SK-N-SH (cell line): ENCODE measurements around the gene SGPP2. TPM values are rescaled to one million over a fixed set of nuclear protein-coding genes. Genes with fewer than 3 reads are reported as not detected.

Experiments used
- CTCF ChIA-PET: fragments of 300-600, 350-600 bp; formaldehyde crosslinking; extraction: SDS; loops from one replicate; lab custom pipeline; 2021; lab: Yijun Ruan, JAX
- POLR2A ChIA-PET: fragments of 350-600 bp; sonication (Branson Sonifier 250); formaldehyde crosslinking; extraction: SDS; loops from one replicate; lab custom pipeline; 2020; ENCODE audit warnings: antibody characterized with exemption, inconsistent platforms; lab: Yijun Ruan, JAX
- DNase-seq: peaks from one replicate; pipeline ENCODE4 v3.0.0; 2012
- H2AFZ ChIP-seq: fragments of 200-600 bp; sonication (generic); 2 replicates; pipeline ENCODE4 v1.8.1; 2016; ENCODE audit warnings: antibody characterized with exemption, mild to moderate bottlenecking, low read depth
- H3F3A ChIP-seq: fragments of 200-600 bp; sonication (generic); replicated peaks from 2 replicates; pipeline ENCODE3; 2016; ENCODE audit warnings: antibody characterized with exemption, mild to moderate bottlenecking; ENCODE audit not compliant: insufficient read depth
- H3K27ac ChIP-seq, 2 experiments: fragments of 200-500 bp in 1 of 2; fragments of 200-600 bp in 1 of 2; sonication (Bioruptor generic) in 1 of 2; sonication (generic), shearing (Covaris generic) in 1 of 2; 2 replicates each; pipeline versions ENCODE4 v1.5.1 to v1.6.1; 2014 to 2016; ENCODE audit warnings: low read depth in 2 of 2, inconsistent platforms in 1 of 2, low read length in 1 of 2, mild to moderate bottlenecking in 1 of 2, mixed read lengths in 1 of 2
- H3K27me3 ChIP-seq: fragments of 200-600 bp; sonication (generic), shearing (Covaris generic); 2 replicates; pipeline ENCODE4 v1.6.1; 2016; ENCODE audit warnings: mixed run types; ENCODE audit not compliant: insufficient read depth
- H3K36me3 ChIP-seq, 2 experiments: fragments of 200-500 bp in 1 of 2; fragments of 200-600 bp in 1 of 2; sonication (Bioruptor generic) in 1 of 2; sonication (generic) in 1 of 2; replicated peaks in 1 of 2; 2 replicates each; pipeline versions ENCODE3 to v1.5.1; 2014 to 2016; ENCODE audit warnings: low read length in 1 of 2, mild to moderate bottlenecking in 1 of 2; ENCODE audit not compliant: insufficient read depth in 2 of 2, control insufficient read depth in 1 of 2
- H3K4me1 ChIP-seq, 2 experiments: fragments of 200-500 bp in 1 of 2; fragments of 200-600 bp in 1 of 2; sonication (Bioruptor generic) in 1 of 2; sonication (generic), shearing (Covaris generic) in 1 of 2; 2 replicates each; pipeline versions ENCODE4 v1.5.1 to v1.6.1; 2014 to 2016; ENCODE audit warnings: low read depth in 1 of 2, low read length in 1 of 2, mixed run types in 1 of 2; ENCODE audit not compliant: insufficient read depth in 2 of 2, control insufficient read depth in 1 of 2
- H3K4me2 ChIP-seq: fragments of 200-600 bp; sonication (generic), shearing (Covaris generic); 2 replicates; pipeline ENCODE4 v1.6.1; 2017; ENCODE audit warnings: mixed run types
- H3K4me3 ChIP-seq, 2 experiments: fragments of 200-500 bp in 1 of 2; fragments of 200-600 bp in 1 of 2; sonication (Bioruptor generic) in 1 of 2; sonication (generic), shearing (Covaris generic) in 1 of 2; 2 replicates each; pipeline versions ENCODE4 v1.5.1 to v1.8.1; 2014 to 2016; ENCODE audit warnings: low read depth in 2 of 2, inconsistent platforms in 1 of 2, low read length in 1 of 2, mild to moderate bottlenecking in 1 of 2, mixed read lengths in 1 of 2, moderate library complexity in 1 of 2
- H3K79me2 ChIP-seq: fragments of 200-600 bp; sonication (generic); 2 replicates; pipeline ENCODE4 v1.8.1; 2017; ENCODE audit warnings: mild to moderate bottlenecking; ENCODE audit not compliant: insufficient read depth
- H3K9ac ChIP-seq: fragments of 200-600 bp; sonication (generic); 2 replicates; pipeline ENCODE4 v1.6.1; 2017; ENCODE audit warnings: mixed run types
- H3K9me2 ChIP-seq: fragments of 200-600 bp; sonication (generic); 2 replicates; pipeline ENCODE4 v1.6.1; 2017; ENCODE audit warnings: mixed run types
- H3K9me3 ChIP-seq: fragments of 200-600 bp; sonication (generic); 2 replicates; pipeline ENCODE4 v1.6.1; 2017; ENCODE audit warnings: mixed run types, mild to moderate bottlenecking, moderate library complexity
- H4K20me1 ChIP-seq: fragments of 200-600 bp; sonication (generic); 2 replicates; pipeline ENCODE4 v1.6.1; 2017; ENCODE audit warnings: mild to moderate bottlenecking, mixed run types; ENCODE audit not compliant: insufficient read depth
- CHD2 ChIP-seq: fragments of 150-350 bp; IDR thresholded peaks from 2 replicates; pipeline ENCODE4 v1.6.1; 2018; ENCODE audit warnings: low read length; ENCODE audit not compliant: partially characterized antibody
- CTCF ChIP-seq: fragments of 200-600 bp; sonication (generic); IDR thresholded peaks from 2 replicates; pipeline ENCODE4 v1.6.1; 2017; ENCODE audit warnings: antibody characterized with exemption, mild to moderate bottlenecking, moderate library complexity
- ELF1 ChIP-seq: IDR thresholded peaks from 2 replicates; pipeline ENCODE4 v1.4.0; 2012
- EP300 ChIP-seq, 2 experiments: IDR thresholded peaks; 2 replicates each; pipeline versions ENCODE4 v1.4.0 to v1.6.1; 2012; ENCODE audit warnings: borderline replicate concordance in 1 of 2, low read depth in 1 of 2, low read length in 1 of 2
- EZH2phosphoT487 ChIP-seq: fragments of 200-600 bp; sonication (generic); IDR thresholded peaks from 2 replicates; pipeline ENCODE4 v1.6.1; 2017; ENCODE audit warnings: low read depth, mixed run types, mild to moderate bottlenecking, antibody characterized with exemption, moderate library complexity, borderline replicate concordance
- FOSL2 ChIP-seq: IDR thresholded peaks from 2 replicates; pipeline ENCODE4 v1.4.0; 2012; ENCODE audit warnings: low read depth, mild to moderate bottlenecking, moderate library complexity, borderline replicate concordance
- GABPA ChIP-seq: IDR thresholded peaks from 2 replicates; pipeline ENCODE4 v1.4.0; 2012; ENCODE audit warnings: low read depth, mild to moderate bottlenecking
- GATA2 ChIP-seq: sonication (generic); formaldehyde crosslinking; IDR thresholded peaks from 2 replicates; pipeline ENCODE4 v1.5.0; 2020; ENCODE audit warnings: mild to moderate bottlenecking, missing genetic modification reagents
- JUND ChIP-seq: IDR thresholded peaks from 2 replicates; pipeline ENCODE4 v1.4.0; 2012
- MEF2A ChIP-seq: IDR thresholded peaks from 2 replicates; pipeline ENCODE4 v1.4.0; 2012; ENCODE audit warnings: low read depth, borderline replicate concordance
- NFIC ChIP-seq: IDR thresholded peaks from 2 replicates; pipeline ENCODE4 v1.4.0; 2012; ENCODE audit warnings: borderline replicate concordance
- POLR2AphosphoS5 ChIP-seq: IDR thresholded peaks from 2 replicates; pipeline ENCODE4 v1.6.1; 2012; ENCODE audit warnings: low read depth, low read length
- RXRA ChIP-seq: IDR thresholded peaks from 2 replicates; pipeline ENCODE4 v1.4.0; 2012; ENCODE audit warnings: low read depth, mild to moderate bottlenecking, borderline replicate concordance
- SMC3 ChIP-seq: IDR thresholded peaks from 2 replicates; pipeline ENCODE4 v1.6.1; 2012; ENCODE audit warnings: low read depth, low read length, improper control_type of control experiment
- TAF1 ChIP-seq: IDR thresholded peaks from 2 replicates; pipeline ENCODE4 v1.6.1; 2012; ENCODE audit warnings: low read depth, mild to moderate bottlenecking, low read length, moderate library complexity, borderline replicate concordance
- TCF12 ChIP-seq: IDR thresholded peaks from 2 replicates; pipeline ENCODE4 v1.4.0; 2012
- YY1 ChIP-seq: IDR thresholded peaks from 2 replicates; pipeline ENCODE4 v1.4.0; 2012; ENCODE audit warnings: low read depth, mild to moderate bottlenecking
- WGBS: methylation state at CpG from one replicate; pipeline ENCODE4 v1.1.6; 2017; ENCODE audit warnings: low lambda C conversion rate; 5-methylcytosine and 5-hydroxymethylcytosine counted together
- polyA plus RNA-seq, 3 experiments: library from polyadenylated mRNA; depleted of rRNA; stranded (reverse); fragments of >200 nt; gene quantifications; 2 replicates each; pipeline ENCODE4 v1.2.3, GENCODE V29; 2012
- TF ChIP-seq, protein P1 (sequence below): IDR thresholded peaks from 2 replicates; pipeline ENCODE4 v1.4.0; 2012; ENCODE audit warnings: low read depth, borderline replicate concordance
- TF ChIP-seq, protein P2 (sequence below): fragments of 150-350 bp; IDR thresholded peaks from 2 replicates; pipeline ENCODE4 v1.6.1; 2016; ENCODE audit warnings: mild to moderate bottlenecking, low read depth, low read length

SGPP2 gene
- polyA plus RNA-seq, 1 of the 3 experiments (the other 2 are of a cell fraction): 0.03 TPM

GRCh38 chr2:222544661-222545060 lies 120.3 kb downstream of the SGPP2 start:
- no peaks in the 10 kb centered on the region for H3K79me2 ChIP-seq
- H3K4me3 ChIP-seq: no peak overlapping the region
- no peaks in the 10 kb centered on the region for H3K9me3 ChIP-seq
- no peaks in the 10 kb centered on the region; the same call in 1 of the 2 replicates for H3K27me3 ChIP-seq
- WGBS: 7% methylated on average over 1 of the region's 1 CpG
- CTCF ChIA-PET: interaction anchor here (0.7 to 1.2 kb wide), 3 partner anchors 10 to 227 kb away, joined by 3 to 4 read pairs (median 3); no protein-coding TSS in a partner anchor
- H3F3A ChIP-seq: no peaks in the 10 kb centered on the region
- H3K27ac ChIP-seq: no peak overlapping the region
- POLR2A ChIA-PET: no interaction called here
- no peaks in the 10 kb centered on the region for H3K9me2 ChIP-seq
- H3K9ac ChIP-seq: no peak overlapping the region
- DNase-seq: no peak
- TF ChIP-seq ELF1 (no peak), TCF12 (no peak), POLR2AphosphoS5 (no peak), SMC3 (no peak)
- H3K4me2 ChIP-seq: no peak overlapping the region
- no peaks in the 10 kb centered on the region for H4K20me1 ChIP-seq
- H3K4me1 ChIP-seq: no peaks in the 10 kb centered on the region
- H3K36me3 ChIP-seq: no peaks in the 10 kb centered on the region
- no peak overlapping the region for H2AFZ ChIP-seq

- CTCF ChIA-PET: interaction anchor here (0.7 to 1.1 kb wide), 2 partner anchors 15 to 228 kb away, joined by 3 read pairs; no protein-coding TSS in a partner anchor
- TF ChIP-seq EZH2phosphoT487 (no peak), ELF1 (no peak), RXRA (no peak), SMC3 (no peak), TAF1 (no peak), MEF2A (no peak), GABPA (no peak), FOSL2 (no peak), GATA2 (CRISPR knock-in tag) (no peak), TCF12 (no peak), CHD2 (no peak), JUND (no peak), EP300 (IDR thresholded peaks at IDR 0.05; ENCODE audit: borderline replicate concordance in 1 of 2, low read depth in 1 of 2, low read length in 1 of 2) (no peak), YY1 (no peak), CTCF (no peak), NFIC (no peak)
- TF ChIP-seq, protein P1, sequence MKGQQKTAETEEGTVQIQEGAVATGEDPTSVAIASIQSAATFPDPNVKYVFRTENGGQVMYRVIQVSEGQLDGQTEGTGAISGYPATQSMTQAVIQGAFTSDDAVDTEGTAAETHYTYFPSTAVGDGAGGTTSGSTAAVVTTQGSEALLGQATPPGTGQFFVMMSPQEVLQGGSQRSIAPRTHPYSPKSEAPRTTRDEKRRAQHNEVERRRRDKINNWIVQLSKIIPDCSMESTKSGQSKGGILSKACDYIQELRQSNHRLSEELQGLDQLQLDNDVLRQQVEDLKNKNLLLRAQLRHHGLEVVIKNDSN: no peak
- TF ChIP-seq, protein P2, sequence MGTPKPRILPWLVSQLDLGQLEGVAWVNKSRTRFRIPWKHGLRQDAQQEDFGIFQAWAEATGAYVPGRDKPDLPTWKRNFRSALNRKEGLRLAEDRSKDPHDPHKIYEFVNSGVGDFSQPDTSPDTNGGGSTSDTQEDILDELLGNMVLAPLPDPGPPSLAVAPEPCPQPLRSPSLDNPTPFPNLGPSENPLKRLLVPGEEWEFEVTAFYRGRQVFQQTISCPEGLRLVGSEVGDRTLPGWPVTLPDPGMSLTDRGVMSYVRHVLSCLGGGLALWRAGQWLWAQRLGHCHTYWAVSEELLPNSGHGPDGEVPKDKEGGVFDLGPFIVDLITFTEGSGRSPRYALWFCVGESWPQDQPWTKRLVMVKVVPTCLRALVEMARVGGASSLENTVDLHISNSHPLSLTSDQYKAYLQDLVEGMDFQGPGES: no peak
- TF ChIP-seq, all 33 proteins: peak for 0
Measured at GRCh38 chr2:222545823-222546795, 121.8 kb downstream of the SGPP2 start.

More at GRCh38 chr2:222545823-222546795, 121.8 kb downstream of the SGPP2 start:
- H3K9me3 ChIP-seq: no peaks in the 10 kb centered on the region
- POLR2A ChIA-PET: no interaction called here
- 48% methylated on average over 6 of the region's 6 CpGs for WGBS
- no peaks in the 10 kb centered on the region for H3K79me2 ChIP-seq
- no peak overlapping the region for H3K9ac ChIP-seq
- no peak overlapping the region for H3K4me2 ChIP-seq
- no peaks in the 10 kb centered on the region for H3F3A ChIP-seq
- no peaks in the 10 kb centered on the region for H3K36me3 ChIP-seq
- H3K4me1 ChIP-seq: no peaks in the 10 kb centered on the region
- no peaks in the 10 kb centered on the region for H4K20me1 ChIP-seq
- no peak overlapping the region for H2AFZ ChIP-seq
- no peaks in the 10 kb centered on the region; the same call in 1 of the 2 replicates for H3K27me3 ChIP-seq
- H3K9me2 ChIP-seq: no peaks in the 10 kb centered on the region
- no peak overlapping the region for H3K4me3 ChIP-seq
- DNase-seq: no peak
- H3K27ac ChIP-seq: no peak overlapping the region
